Gastroesophageal sphincter (tissue), 4 donors: ENCODE measurements around the gene FSD1L. TPM values are rescaled to one million over a fixed set of nuclear protein-coding genes. Genes with fewer than 3 reads are reported as not detected.

ENCODE experiments used
- ATAC-seq: fragments of 150-250 bp; one replicate; pipeline ENCODE4 v1.9.1; 2016; ENCODE audit warnings: mild to moderate bottlenecking, moderate library complexity
- H3K27ac ChIP-seq, 4 donors: fragments of 200-600 bp; sonication (generic) in 3 of 4; 1 replicate in 3 of 4; 2 replicates in 1 of 4; pipeline ENCODE4 v1.5.1; 2016 to 2019
- H3K27me3 ChIP-seq: fragments of 200-600 bp; sonication (generic); one replicate; pipeline ENCODE4 v1.5.1; 2019
- H3K36me3 ChIP-seq, 2 donors: fragments of 200-600 bp; sonication (generic); one replicate each; pipeline ENCODE4 v1.5.1; 2019; ENCODE audit warnings: control low read depth in 1 of 2
- H3K4me1 ChIP-seq, 3 donors: fragments of 200-600 bp; sonication (generic); 1 replicate in 2 of 3; 2 replicates in 1 of 3; pipeline ENCODE4 v1.5.1; 2016 to 2019; ENCODE audit warnings: control low read depth in 2 of 3
- H3K4me3 ChIP-seq, 2 donors: fragments of 200-600 bp; sonication (generic); one replicate each; pipeline ENCODE4 v1.5.1; 2019; ENCODE audit warnings: mild to moderate bottlenecking in 1 of 2, moderate library complexity in 1 of 2
- H3K9me3 ChIP-seq, 3 donors: fragments of 200-600 bp; sonication (generic); one replicate each; pipeline ENCODE4 v1.5.1; 2017 to 2019; ENCODE audit warnings: control low read depth in 2 of 3
- CTCF ChIP-seq, 4 experiments: fragments of 200-600 bp in 2 of 4; fragments of 450-650 bp in 2 of 4; sonication (generic) in 1 of 4; IDR thresholded peaks; one replicate each; pipeline ENCODE4 v1.5.1; 2017 to 2019; ENCODE audit warnings: antibody characterized with exemption in 4 of 4, mild to moderate bottlenecking in 2 of 4, moderate library complexity in 2 of 4
- EP300 ChIP-seq: sonication (generic); formaldehyde crosslinking; IDR thresholded peaks from one replicate; pipeline ENCODE4 v1.6.1; 2017; ENCODE audit warnings: antibody characterized with exemption, mild to moderate bottlenecking
- POLR2A ChIP-seq, 2 donors: fragments of 450-650 bp; IDR thresholded peaks; one replicate each; pipeline ENCODE4 v1.6.1; 2017; ENCODE audit warnings: antibody characterized with exemption in 2 of 2, mild to moderate bottlenecking in 2 of 2, moderate library complexity in 1 of 2
- POLR2AphosphoS5 ChIP-seq: sonication (generic); formaldehyde crosslinking; IDR thresholded peaks from one replicate; pipeline ENCODE4 v1.6.1; 2017; ENCODE audit warnings: antibody characterized with exemption
- WGBS, 2 donors: methylation state at CpG; one replicate each; pipeline ENCODE4 v1.1.5; 2018; ENCODE audit warnings: low coverage in 1 of 2; 5-methylcytosine and 5-hydroxymethylcytosine counted together
- total RNA-seq, 4 donors: library from RNA; depleted of rRNA; stranded (reverse); fragments of >200 nt; gene quantifications; one replicate each; pipeline ENCODE4 v1.1.0, GENCODE V29; 2016

FSD1L gene
- total RNA-seq, 4 donors from 2014 or later = 2.7 to 10.0 (median 3.4) TPM

GRCh38 chr9:105421864-105422263, 26.0 kb upstream of the FSD1L start:
- H3K27ac ChIP-seq = no peak overlapping the region
- no peak for ATAC-seq
- TF ChIP-seq POLR2A (IDR thresholded peaks at IDR 0.05) (no peak), CTCF (IDR thresholded peaks at IDR 0.05) (no peak), POLR2AphosphoS5 (no peak), EP300 (no peak)
- H3K4me3 ChIP-seq = no peak overlapping the region
- no peaks in the 10 kb centered on the region for H3K9me3 ChIP-seq
- no peaks in the 10 kb centered on the region for H3K27me3 ChIP-seq
- no peaks in the 10 kb centered on the region for H3K36me3 ChIP-seq
- 100% methylated on average over 1 to 4 of the region's 5 CpGs for WGBS, 2 donors
- H3K4me1 ChIP-seq = no peaks in the 10 kb centered on the region

GRCh38 chr9:105425816-105426433, 21.9 kb upstream of the FSD1L start:
- no peak overlapping the region for H3K4me3 ChIP-seq
- 38 to 42% methylated on average over 2 of the region's 2 CpGs for WGBS, 2 donors
- H3K4me1 ChIP-seq = no peaks in the 10 kb centered on the region
- TF ChIP-seq POLR2AphosphoS5 = no peak
- TF ChIP-seq CTCF (IDR thresholded peaks at IDR 0.05) = peak; percentile 22 to 52 (median 34)
- no peaks in the 10 kb centered on the region for H3K36me3 ChIP-seq
- no peaks in the 10 kb centered on the region for H3K27me3 ChIP-seq
- H3K27ac ChIP-seq = no peak overlapping the region
- no peak for ATAC-seq
- no peaks in the 10 kb centered on the region for H3K9me3 ChIP-seq

- Histone ChIP-seq H3K27me3 (no peaks in the 10 kb centered on the region), H3K36me3 (no peaks in the 10 kb centered on the region), H3K27ac (no peak overlapping the region), H3K4me1 (no peaks in the 10 kb centered on the region), H3K4me3 (no peak overlapping the region), H3K9me3 (no peaks in the 10 kb centered on the region)
- WGBS, 2 donors = 95 to 100% methylated on average over 2 to 3 of the region's 3 CpGs
- TF ChIP-seq POLR2AphosphoS5 (no peak), POLR2A (IDR thresholded peaks at IDR 0.05) (no peak), EP300 (no peak), CTCF (IDR thresholded peaks at IDR 0.05) (no peak)
- ATAC-seq = no peak
Observed at GRCh38 chr9:105426657-105427056, 21.2 kb upstream of the FSD1L start.

GRCh38 chr9:105431424-105432246, 16.2 kb upstream of the FSD1L start:
- no peaks in the 10 kb centered on the region for H3K36me3 ChIP-seq
- H3K4me1 ChIP-seq = peaks cover 0 to 12% (median 0%) of the 10 kb centered on the region in 3 donors
- H3K27ac ChIP-seq = no peak overlapping the region
- TF ChIP-seq EP300 (no peak), POLR2A (IDR thresholded peaks at IDR 0.05) (no peak), CTCF (IDR thresholded peaks at IDR 0.05) (no peak), POLR2AphosphoS5 (no peak)
- H3K4me3 ChIP-seq = no peak overlapping the region
- H3K27me3 ChIP-seq = no peaks in the 10 kb centered on the region
- no peaks in the 10 kb centered on the region for H3K9me3 ChIP-seq
- WGBS, 2 donors = 59 to 81% methylated on average over 8 to 9 of the region's 9 CpGs
- ATAC-seq = no peak
